Mucosa of stomach (tissue), 1 donor: ENCODE measurements around the gene FHDC1.

Experiments used
- H3K27me3 ChIP-seq: one replicate; pipeline ENCODE4 v1.7.0; 2013; ENCODE audit warnings: mild to moderate bottlenecking, low read length; ENCODE audit not compliant: control insufficient read depth, insufficient read depth
- H3K36me3 ChIP-seq: one replicate; pipeline ENCODE4 v1.7.0; 2013; ENCODE audit warnings: low read length; ENCODE audit not compliant: control insufficient read depth, insufficient read depth
- H3K4me1 ChIP-seq: one replicate; pipeline ENCODE4 v1.7.0; 2013; ENCODE audit warnings: mild to moderate bottlenecking, low read length; ENCODE audit not compliant: control insufficient read depth, insufficient read depth
- H3K4me3 ChIP-seq: one replicate; pipeline ENCODE4 v1.7.0; 2013; ENCODE audit warnings: low read length
- H3K9ac ChIP-seq: one replicate; pipeline ENCODE4 v1.7.0; 2013; ENCODE audit warnings: mild to moderate bottlenecking, low read length, moderate library complexity
- H3K9me3 ChIP-seq: one replicate; pipeline ENCODE4 v1.7.0; 2013; ENCODE audit warnings: mild to moderate bottlenecking, low read length, moderate library complexity; ENCODE audit not compliant: control insufficient read depth
- donor health status: Pancreatic carcinoma.

The FHDC1 gene

DNA sequence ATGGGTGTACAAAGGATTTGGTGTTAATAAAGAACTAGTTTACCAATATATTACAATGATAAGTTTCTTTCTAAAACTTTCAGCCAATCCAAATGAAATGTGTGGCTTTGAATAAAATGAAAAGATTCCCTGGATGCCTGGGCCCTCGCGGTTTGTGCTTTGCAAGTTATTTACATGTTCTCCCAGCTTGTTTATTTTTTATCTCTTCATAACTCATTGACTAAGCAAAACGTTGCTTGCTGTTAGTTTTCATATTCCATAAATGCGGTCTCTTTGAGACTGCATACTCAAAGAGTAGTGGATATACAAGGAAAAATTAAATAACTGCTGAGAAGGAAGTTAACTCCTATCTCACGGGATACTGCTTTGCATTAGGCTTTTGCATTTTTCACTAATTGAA lies 26.0 kb downstream of the FHDC1 start:
- Histone ChIP-seq H3K36me3 (peaks cover 5% of the 10 kb centered on the region), H3K9me3 (no peaks in the 10 kb centered on the region), H3K27me3 (no peaks in the 10 kb centered on the region), H3K4me3 (no peak overlapping the region), H3K4me1 (peaks cover 31% of the 10 kb centered on the region), H3K9ac (no peak overlapping the region)

GRCh38 chr4:152964335-152964734 lies 28.2 kb downstream of the FHDC1 start:
- no peaks in the 10 kb centered on the region for H3K27me3 ChIP-seq
- peaks cover 18% of the 10 kb centered on the region for H3K4me1 ChIP-seq
- no peaks in the 10 kb centered on the region for H3K9me3 ChIP-seq
- no peak overlapping the region for H3K9ac ChIP-seq
- H3K4me3 ChIP-seq = no peak overlapping the region
- peaks cover 5% of the 10 kb centered on the region for H3K36me3 ChIP-seq

DNA sequence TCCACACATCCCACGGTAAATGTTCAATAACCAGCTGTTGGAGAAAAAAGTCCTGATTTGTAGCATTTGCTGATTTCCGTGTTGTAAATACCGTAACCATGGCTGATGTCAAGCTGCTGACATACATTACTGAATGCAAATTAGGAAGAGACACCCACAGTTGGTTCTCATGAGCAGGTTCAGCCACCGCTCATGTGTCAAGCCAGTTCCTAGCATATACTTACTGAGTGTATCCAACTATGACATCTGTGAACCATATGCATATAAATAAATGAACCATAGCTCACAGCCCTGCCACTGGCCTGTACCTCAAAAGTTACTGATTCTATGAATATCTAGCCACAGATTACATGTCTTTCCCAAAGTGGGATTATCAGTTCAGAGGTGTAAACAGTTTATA lies 29.5 kb downstream of the FHDC1 start:
- no peaks in the 10 kb centered on the region for H3K27me3 ChIP-seq
- H3K9me3 ChIP-seq = no peaks in the 10 kb centered on the region
- no peak overlapping the region for H3K9ac ChIP-seq
- peaks cover 30% of the 10 kb centered on the region for H3K4me1 ChIP-seq
- peaks cover 5% of the 10 kb centered on the region for H3K36me3 ChIP-seq
- H3K4me3 ChIP-seq = no peak overlapping the region

DNA sequence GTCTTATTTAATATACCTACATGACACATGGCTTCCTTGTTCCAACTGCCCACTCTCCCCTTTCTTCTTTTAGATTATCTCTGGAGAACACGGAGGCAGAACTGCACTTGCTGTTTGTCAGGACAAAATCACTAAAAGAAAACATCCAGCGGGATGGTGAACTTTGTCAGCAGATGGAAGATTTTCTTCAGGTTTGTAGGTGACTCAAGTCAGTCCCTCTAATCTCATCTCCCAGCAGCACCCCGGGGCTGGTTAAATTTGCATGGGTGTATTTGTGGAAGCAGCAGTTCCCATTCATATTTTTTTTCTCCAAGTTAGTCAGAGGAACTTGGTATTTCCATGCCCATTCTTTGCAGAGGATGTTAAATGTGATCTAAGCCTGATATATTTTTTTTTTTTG lies 31.8 kb downstream of the FHDC1 start:
- Histone ChIP-seq H3K4me3 (no peak overlapping the region), H3K27me3 (no peaks in the 10 kb centered on the region), H3K36me3 (peaks cover 11% of the 10 kb centered on the region), H3K9ac (no peak overlapping the region), H3K9me3 (no peaks in the 10 kb centered on the region), H3K4me1 (peaks cover 29% of the 10 kb centered on the region)

DNA sequence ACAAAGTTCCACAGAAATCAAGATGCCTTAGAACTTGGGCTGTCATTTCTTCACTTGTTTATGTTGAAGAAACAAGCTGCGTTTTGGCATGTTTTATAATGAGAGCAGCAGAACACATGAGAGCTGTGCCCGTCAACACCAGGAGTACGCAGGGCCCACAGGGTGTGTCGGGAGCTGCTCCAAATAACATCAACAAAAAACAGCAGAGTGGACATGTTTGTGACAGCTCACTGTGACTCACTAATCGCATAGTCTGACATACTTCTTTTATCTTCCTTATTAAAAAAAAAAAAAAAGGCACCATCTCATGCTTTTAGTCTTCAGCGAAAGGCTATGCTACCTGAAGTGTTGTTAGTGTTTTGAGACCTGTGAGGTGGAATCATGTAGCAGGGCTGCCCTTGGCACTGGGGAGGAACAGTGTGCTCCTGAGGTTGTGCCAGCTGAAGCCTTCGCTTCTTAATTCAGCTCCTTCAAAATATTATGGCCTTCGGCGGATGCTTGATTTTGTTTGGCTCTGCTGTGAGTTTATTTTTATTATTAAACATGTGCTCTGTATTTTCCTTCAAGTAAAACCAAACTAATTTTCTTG lies 32.8 kb downstream of the FHDC1 start:
- H3K36me3 ChIP-seq = peaks cover 8% of the 10 kb centered on the region
- peaks cover 29% of the 10 kb centered on the region for H3K4me1 ChIP-seq
- H3K9ac ChIP-seq = no peak overlapping the region

GRCh38 chr4:152970102-152970820 lies 34.1 kb downstream of the FHDC1 start:
- Histone ChIP-seq H3K9me3 (no peaks in the 10 kb centered on the region), H3K4me3 (no peak overlapping the region), H3K4me1 (peaks cover 21% of the 10 kb centered on the region), H3K9ac (no peak overlapping the region), H3K36me3 (peaks cover 8% of the 10 kb centered on the region), H3K27me3 (no peaks in the 10 kb centered on the region)

More for the DNA sequence above, 32.8 kb downstream of the FHDC1 start:
- H3K27me3 ChIP-seq = no peaks in the 10 kb centered on the region
- no peaks in the 10 kb centered on the region for H3K9me3 ChIP-seq
- no peak overlapping the region for H3K4me3 ChIP-seq

DNA sequence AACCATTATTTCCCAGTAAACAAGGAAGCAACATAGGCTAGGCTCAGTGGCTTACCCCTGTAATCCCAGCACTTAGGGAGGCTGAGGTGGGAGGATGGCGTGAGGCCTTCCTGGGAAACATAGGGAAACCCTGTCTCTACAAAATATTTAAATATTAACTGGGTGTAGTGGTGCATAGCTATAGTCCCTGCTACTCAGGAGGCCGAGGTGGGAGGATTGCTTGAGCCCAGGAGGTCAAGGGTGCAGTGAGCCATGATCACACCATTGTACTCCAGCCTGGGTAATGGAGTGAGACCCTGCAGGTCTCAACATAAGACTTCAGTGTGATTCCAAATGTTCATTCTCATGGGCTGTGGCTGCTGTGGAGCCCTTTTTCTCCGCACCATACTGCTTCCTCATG lies 34.9 kb downstream of the FHDC1 start:
- Histone ChIP-seq H3K4me3 (no peak overlapping the region), H3K4me1 (peaks cover 17% of the 10 kb centered on the region), H3K27me3 (no peaks in the 10 kb centered on the region), H3K9me3 (no peaks in the 10 kb centered on the region), H3K9ac (no peak overlapping the region), H3K36me3 (peaks cover 8% of the 10 kb centered on the region)

GRCh38 chr4:152972821-152973628 lies 36.9 kb downstream of the FHDC1 start:
- Histone ChIP-seq H3K9ac (no peak overlapping the region), H3K4me1 (peaks cover 17% of the 10 kb centered on the region)

DNA sequence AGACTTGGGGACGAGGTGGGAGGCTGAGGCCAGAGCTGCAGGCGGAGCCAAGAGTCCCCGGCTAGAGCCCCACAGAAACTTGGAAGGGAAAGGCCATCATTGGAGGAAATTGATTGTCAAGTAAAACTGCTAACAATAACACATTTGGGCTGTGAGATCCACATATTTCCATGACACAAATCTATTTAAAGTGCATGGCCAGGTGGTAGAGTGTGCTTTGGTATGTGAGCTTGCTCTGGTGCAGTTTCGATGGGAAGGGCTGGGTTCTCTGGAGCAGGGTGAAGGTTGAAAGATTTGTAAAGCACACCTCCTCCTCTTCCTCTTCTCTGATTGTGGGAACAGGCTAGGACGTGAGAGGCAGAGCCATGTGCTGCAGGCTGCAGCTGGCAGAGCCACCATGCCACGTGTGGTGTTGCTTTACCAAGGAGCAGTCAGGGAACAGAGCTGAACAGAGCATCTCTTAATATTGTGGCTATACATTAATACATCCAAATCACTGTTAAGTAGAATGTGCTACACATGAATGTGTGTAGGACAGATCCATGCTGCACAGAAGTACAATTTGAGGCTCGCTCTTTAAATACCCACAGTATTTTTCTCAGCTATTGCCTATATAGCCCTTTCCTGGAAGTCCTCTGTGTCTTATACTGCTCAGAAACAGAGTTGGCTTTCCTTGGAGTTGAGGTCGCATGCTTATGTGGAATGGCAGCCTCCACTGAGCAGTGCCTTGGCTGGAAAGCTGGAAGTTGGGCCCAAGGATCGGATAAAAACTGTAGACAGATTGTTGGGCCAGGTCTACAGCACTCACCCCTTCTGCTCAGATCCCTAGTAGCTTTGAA lies 37.7 kb downstream of the FHDC1 start:
- no peaks in the 10 kb centered on the region for H3K9me3 ChIP-seq
- no peak overlapping the region for H3K4me3 ChIP-seq
- no peaks in the 10 kb centered on the region for H3K27me3 ChIP-seq
- no peak overlapping the region for H3K9ac ChIP-seq
- peaks cover 17% of the 10 kb centered on the region for H3K4me1 ChIP-seq
- peaks cover 8% of the 10 kb centered on the region for H3K36me3 ChIP-seq

More at GRCh38 chr4:152972821-152973628, 36.9 kb downstream of the FHDC1 start:
- H3K4me3 ChIP-seq = no peak overlapping the region
- no peaks in the 10 kb centered on the region for H3K9me3 ChIP-seq
- no peaks in the 10 kb centered on the region for H3K27me3 ChIP-seq
- peaks cover 8% of the 10 kb centered on the region for H3K36me3 ChIP-seq

- Histone ChIP-seq H3K9me3 (no peaks in the 10 kb centered on the region), H3K27me3 (no peaks in the 10 kb centered on the region), H3K36me3 (peaks cover 8% of the 10 kb centered on the region), H3K9ac (no peak overlapping the region), H3K4me1 (peaks cover 12% of the 10 kb centered on the region), H3K4me3 (no peak overlapping the region)
Observed at GRCh38 chr4:152974468-152975379, 38.6 kb downstream of the FHDC1 start.
